Measurements from ENCODE around the gene TBC1D16. TPM values are rescaled to one million over a fixed set of nuclear protein-coding genes. Genes with fewer than 3 reads are reported as not detected.

Gene TBC1D16
- total RNA-seq, 3 donors from 2014 or later = 27.1 to 92.2 (median 32.8) TPM

DNA sequence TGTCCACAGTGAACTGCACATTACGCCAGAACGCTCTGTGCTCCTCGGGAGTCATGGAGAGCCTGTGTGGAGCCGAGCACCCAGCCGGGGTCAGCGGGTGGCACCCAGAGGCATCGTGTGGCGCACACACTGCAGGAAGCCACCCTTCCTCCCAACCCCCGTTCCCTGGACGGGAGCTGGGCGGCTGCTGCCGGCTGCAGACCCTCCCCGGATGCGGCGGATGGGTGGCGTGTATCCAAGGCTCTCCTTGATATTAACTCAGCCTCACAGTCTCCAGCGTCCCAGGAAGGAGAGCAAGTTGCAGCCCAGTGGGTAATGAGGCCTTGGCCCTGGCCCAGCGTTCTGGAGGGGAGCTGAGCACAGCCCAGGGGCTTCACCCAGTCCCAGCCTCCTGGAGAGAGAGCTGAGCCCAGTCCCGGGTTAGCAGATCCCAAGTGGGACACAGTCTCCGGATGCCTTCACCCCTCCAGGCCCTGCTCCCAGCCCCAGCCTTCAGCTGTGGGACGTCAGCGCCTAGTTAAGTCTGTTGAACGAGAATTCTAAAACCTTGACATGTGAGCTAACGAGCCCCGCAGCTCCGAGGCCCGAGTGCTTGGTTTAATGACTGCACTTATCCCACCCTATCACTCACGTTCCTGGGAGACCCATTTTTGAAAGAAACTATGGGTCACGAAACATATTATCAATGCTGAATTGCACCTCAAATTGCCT lies 86.6 kb downstream of the TBC1D16 start:
- peak in 1 of 2 donors; percentile 49 for DNase-seq (ENCODE audit: low spot score in 2 of 2)
- TF ChIP-seq POLR2AphosphoS5 (IDR thresholded peaks at IDR 0.05) = no peak
- TF ChIP-seq POLR2A (IDR thresholded peaks at IDR 0.05) = no peak
- TF ChIP-seq, protein P1, sequence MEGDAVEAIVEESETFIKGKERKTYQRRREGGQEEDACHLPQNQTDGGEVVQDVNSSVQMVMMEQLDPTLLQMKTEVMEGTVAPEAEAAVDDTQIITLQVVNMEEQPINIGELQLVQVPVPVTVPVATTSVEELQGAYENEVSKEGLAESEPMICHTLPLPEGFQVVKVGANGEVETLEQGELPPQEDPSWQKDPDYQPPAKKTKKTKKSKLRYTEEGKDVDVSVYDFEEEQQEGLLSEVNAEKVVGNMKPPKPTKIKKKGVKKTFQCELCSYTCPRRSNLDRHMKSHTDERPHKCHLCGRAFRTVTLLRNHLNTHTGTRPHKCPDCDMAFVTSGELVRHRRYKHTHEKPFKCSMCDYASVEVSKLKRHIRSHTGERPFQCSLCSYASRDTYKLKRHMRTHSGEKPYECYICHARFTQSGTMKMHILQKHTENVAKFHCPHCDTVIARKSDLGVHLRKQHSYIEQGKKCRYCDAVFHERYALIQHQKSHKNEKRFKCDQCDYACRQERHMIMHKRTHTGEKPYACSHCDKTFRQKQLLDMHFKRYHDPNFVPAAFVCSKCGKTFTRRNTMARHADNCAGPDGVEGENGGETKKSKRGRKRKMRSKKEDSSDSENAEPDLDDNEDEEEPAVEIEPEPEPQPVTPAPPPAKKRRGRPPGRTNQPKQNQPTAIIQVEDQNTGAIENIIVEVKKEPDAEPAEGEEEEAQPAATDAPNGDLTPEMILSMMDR (IDR thresholded peaks at IDR 0.05) = no peak
- no peak overlapping the region for H3K4me3 ChIP-seq
- no peak overlapping the region for H3K27ac ChIP-seq
- H3K36me3 ChIP-seq = no peaks in the 10 kb centered on the region
- H3K9me3 ChIP-seq = no peaks in the 10 kb centered on the region
- intact Hi-C loops (cut with DNase I; ENCODE audit: low total_unique reads) = no loop called here
- H3K4me1 ChIP-seq = peaks cover 0 to 3% of the 10 kb centered on the region in 2 donors
- no peaks in the 10 kb centered on the region for H3K27me3 ChIP-seq

DNA sequence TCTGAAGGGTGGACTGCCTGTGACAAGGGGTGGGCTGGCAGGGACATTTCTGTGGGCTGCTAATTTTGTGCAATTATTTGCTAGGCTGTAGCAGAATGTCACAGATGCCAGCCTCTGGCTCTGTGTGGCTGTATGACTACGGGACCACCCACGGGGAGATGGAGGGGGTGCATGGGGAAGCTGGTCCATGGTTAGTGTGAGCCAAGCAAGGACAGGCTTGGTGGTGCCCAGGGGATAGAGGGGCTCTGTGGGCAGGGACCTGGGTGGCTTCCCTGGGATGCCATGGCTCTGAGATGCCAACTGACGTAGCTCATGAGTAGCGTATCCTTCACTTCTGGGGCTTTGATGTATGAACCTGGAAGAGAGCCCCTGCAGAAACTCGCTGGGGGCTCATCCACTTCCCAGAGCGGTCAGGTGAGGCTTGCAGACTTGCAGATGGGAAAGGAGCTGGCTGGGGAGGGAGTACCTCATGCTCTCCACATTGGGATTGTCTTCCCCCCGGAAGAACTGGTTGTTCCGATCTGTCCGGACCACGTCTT lies 87.2 kb downstream of the TBC1D16 start:
- H3K4me3 ChIP-seq = no peak overlapping the region
- no peaks in the 10 kb centered on the region for H3K9me3 ChIP-seq
- H3K27ac ChIP-seq = no peak overlapping the region
- TF ChIP-seq, protein P1 (IDR thresholded peaks at IDR 0.05) = no peak
- TF ChIP-seq POLR2AphosphoS5 (IDR thresholded peaks at IDR 0.05) = no peak
- no peak for TF ChIP-seq POLR2A (IDR thresholded peaks at IDR 0.05)
- H3K27me3 ChIP-seq = no peaks in the 10 kb centered on the region
- peaks cover 0 to 3% of the 10 kb centered on the region in 2 donors for H3K4me1 ChIP-seq
- intact Hi-C loops (cut with DNase I; ENCODE audit: low total_unique reads) = no loop called here
- no peaks in the 10 kb centered on the region for H3K36me3 ChIP-seq
- DNase-seq (ENCODE audit: low spot score in 2 of 2) = peak in 1 of 2 donors; percentile 22

DNA sequence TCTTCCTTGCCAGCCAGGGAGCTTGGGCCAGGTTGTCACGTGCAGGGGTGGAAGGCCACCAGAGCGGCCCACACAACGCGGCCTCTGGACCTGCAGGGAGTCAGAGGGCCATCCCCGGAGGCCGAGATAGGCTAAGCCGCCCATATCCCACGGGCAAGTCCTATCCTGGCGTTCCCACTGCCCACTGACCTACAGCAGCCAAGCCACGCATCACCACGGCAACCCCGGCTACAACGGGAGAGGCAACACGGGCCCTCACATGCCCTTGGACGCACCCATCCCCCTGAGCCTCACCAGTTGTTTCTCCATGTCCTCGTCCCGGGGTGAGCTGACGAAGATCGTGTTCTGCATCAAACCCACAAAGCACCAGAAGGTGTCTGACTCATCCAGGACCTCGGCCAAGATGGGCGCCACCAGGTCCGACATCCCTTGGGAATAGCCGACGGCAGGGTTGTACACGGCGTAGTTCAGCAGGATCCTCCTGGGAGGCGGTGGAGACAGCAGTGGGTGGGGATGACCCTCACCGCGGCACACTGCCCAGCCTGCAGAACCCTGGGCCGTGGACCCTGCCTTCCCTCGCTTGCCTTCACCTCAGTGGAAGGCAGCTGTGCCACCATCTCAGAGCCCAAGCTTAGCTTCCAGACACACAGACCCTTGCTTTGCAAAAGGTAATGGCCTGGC lies 88.2 kb downstream of the TBC1D16 start:
- Histone ChIP-seq H3K27me3 (no peaks in the 10 kb centered on the region), H3K36me3 (no peaks in the 10 kb centered on the region), H3K4me3 (no peak overlapping the region), H3K27ac (no peak overlapping the region), H3K4me1 (peaks cover 0 to 3% of the 10 kb centered on the region in 2 donors), H3K9me3 (no peaks in the 10 kb centered on the region)
- intact Hi-C loops (cut with DNase I; ENCODE audit: low total_unique reads) = no loop called here
- peak; percentile 45 to 72 for DNase-seq (ENCODE audit: low spot score in 2 of 2)
- TF ChIP-seq POLR2AphosphoS5 (IDR thresholded peaks at IDR 0.05) (no peak), POLR2A (IDR thresholded peaks at IDR 0.05) (no peak)

DNA sequence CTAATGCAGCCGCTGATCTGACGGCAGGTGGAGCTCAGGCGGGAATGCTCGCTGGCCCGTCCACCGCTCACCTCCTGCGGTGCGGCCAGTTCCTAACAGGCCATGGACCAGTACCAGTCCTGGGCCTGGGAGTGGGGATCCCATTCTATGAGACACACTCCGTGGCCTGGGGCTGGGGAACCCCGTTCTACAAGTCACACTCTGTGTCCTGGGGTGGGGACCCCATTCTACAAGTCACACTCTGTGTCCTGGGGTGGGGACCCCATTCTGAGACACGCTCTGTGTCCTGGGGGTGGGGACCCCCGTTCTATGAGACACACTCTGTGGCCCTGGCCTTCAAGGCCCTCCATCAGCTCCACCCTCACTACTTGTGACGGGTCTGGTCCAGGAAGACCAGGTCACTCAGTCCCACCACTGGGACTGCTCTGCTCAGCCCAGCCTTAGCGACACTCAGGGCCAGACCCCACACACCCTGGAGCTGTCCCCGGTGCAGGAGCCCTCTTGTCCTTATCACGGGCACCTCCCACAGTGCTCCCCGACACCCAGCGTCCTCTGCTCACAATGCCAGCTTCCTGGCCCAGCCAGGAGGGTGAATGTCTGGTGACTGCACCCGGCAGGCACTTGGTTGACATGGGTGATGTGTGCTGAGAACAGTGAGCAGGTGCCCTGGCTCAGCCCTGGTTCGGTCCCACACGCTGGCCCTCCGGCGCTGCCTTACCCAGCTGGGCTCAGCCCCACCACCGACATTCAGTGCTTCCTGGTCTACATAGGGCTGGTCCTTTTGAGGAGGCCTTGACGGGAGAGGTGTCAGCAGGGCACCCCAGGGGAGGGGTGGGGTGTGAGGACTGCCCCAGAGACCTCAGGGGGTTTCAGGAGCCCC lies 89.1 kb downstream of the TBC1D16 start:
- H3K9me3 ChIP-seq = no peaks in the 10 kb centered on the region
- H3K27me3 ChIP-seq = no peaks in the 10 kb centered on the region
- no peak overlapping the region for H3K27ac ChIP-seq
- intact Hi-C loops (cut with DNase I; ENCODE audit: low total_unique reads) = no loop called here
- H3K4me3 ChIP-seq = no peak overlapping the region
- H3K4me1 ChIP-seq = peaks cover 0 to 3% of the 10 kb centered on the region in 2 donors
- TF ChIP-seq, protein P1 (IDR thresholded peaks at IDR 0.05) = no peak
- no peak for TF ChIP-seq POLR2A (IDR thresholded peaks at IDR 0.05)
- TF ChIP-seq POLR2AphosphoS5 (IDR thresholded peaks at IDR 0.05) = no peak
- no peaks in the 10 kb centered on the region for H3K36me3 ChIP-seq
- peak in 1 of 2 donors; percentile 48 for DNase-seq (ENCODE audit: low spot score in 2 of 2)

DNA sequence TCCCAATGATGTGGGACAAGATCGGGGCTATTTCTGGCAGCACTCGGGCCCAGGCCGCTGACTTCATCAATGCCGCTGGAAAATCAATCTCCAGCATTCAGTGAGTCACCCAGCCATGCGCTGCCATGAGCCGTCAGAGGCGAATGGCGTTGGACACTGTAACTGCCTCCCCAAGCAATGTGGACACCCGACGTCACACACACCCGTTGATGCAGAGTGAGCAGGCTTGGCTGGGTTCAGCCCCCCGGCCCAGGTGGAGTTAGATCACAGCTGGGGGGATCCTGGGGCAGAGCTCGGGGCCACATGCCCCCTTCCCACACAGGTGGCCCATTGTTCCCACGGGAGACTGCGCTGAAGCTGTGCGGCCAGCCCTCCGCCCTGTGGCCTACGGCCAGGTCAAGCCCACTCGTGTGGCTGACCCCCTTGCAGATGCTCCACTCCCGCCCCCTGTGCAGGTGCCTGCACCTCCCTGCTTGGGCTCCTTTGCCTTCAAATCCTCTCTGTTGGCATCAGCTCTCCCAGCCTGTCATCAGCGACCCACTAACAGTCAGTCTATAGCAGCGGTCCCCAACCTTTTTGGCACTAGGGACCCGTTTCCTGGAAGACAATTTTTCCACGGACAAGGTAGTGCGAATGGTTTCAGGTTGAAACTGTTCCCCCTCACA lies 89.9 kb downstream of the TBC1D16 start:
- Histone ChIP-seq H3K27me3 (no peaks in the 10 kb centered on the region), H3K4me3 (no peak overlapping the region), H3K27ac (no peak overlapping the region), H3K36me3 (no peaks in the 10 kb centered on the region), H3K9me3 (no peaks in the 10 kb centered on the region), H3K4me1 (no peaks in the 10 kb centered on the region)
- intact Hi-C loops (cut with DNase I; ENCODE audit: low total_unique reads) = no loop called here
- DNase-seq (ENCODE audit: low spot score in 2 of 2) = peak in 1 of 2 donors; percentile 39
- TF ChIP-seq, protein P1 (IDR thresholded peaks at IDR 0.05) = no peak
- TF ChIP-seq POLR2A (IDR thresholded peaks at IDR 0.05) (no peak), POLR2AphosphoS5 (IDR thresholded peaks at IDR 0.05) (no peak)

All from breast epithelium (tissue), 4 donors.